Dendritic cell treated with granulocyte-macrophage colony-stimulating factor and Interleukin-4, amounts not matched to agents 40 ng/mL and 50 ng/mL, for 4 days (primary cell): ENCODE data around the gene BASP1.
A peak's percentile ranks its signal among the peaks of the same experiment; 100 is the strongest.

Experiments used
- H3K27ac Mint-ChIP-seq: one replicate; pipeline ENCODE4 v1.8.0; 2022; ENCODE audit warnings: mild to moderate bottlenecking, mixed read lengths
- H3K27me3 Mint-ChIP-seq: one replicate; pipeline ENCODE4 v1.8.0; 2022; ENCODE audit warnings: mild to moderate bottlenecking, mixed read lengths
- H3K36me3 Mint-ChIP-seq: one replicate; pipeline ENCODE4 v1.8.0; 2022; ENCODE audit warnings: low read depth, mixed read lengths
- H3K4me1 Mint-ChIP-seq: one replicate; pipeline ENCODE4 v1.8.0; 2022; ENCODE audit warnings: low read depth, mixed read lengths
- H3K4me3 Mint-ChIP-seq: one replicate; pipeline ENCODE4 v1.8.0; 2022; ENCODE audit warnings: mild to moderate bottlenecking, moderate library complexity, mixed read lengths
- H3K9me3 Mint-ChIP-seq: one replicate; pipeline ENCODE4 v1.8.0; 2022; ENCODE audit warnings: mixed read lengths
- intact Hi-C: fragments of 100-400 bp; cut with micrococcal nuclease; formaldehyde crosslinking; loops from one replicate; pipeline ENCODE4 v1.15.0; 2022

The BASP1 gene

DNA sequence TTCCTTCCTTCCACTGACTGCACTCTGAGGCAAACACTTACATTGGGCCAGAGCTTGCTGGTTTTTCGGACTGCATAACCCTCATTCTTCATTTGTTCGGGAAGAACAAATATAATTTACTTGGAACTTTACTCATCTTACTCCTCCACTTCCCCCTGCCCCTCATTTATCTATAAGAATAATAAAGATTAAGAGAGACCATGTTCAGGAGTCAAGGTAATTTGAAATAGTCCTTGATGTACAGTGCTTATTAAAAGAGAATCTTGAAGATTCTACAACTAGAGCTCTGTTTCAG is 65.6 kb downstream of the BASP1 start:
- Mint-ChIP-seq H3K4me3 (no peak overlapping the region), H3K9me3 (peaks cover 9% of the 10 kb centered on the region), H3K27me3 (peaks cover 2% of the 10 kb centered on the region), H3K27ac (peak overlapping the region; percentile 19), H3K36me3 (no peaks in the 10 kb centered on the region), H3K4me1 (peaks cover 10% of the 10 kb centered on the region)
- intact Hi-C loops: loop anchor here (5.0 kb wide), 1 partner anchor 34 kb away; no protein-coding TSS in a partner anchor

DNA sequence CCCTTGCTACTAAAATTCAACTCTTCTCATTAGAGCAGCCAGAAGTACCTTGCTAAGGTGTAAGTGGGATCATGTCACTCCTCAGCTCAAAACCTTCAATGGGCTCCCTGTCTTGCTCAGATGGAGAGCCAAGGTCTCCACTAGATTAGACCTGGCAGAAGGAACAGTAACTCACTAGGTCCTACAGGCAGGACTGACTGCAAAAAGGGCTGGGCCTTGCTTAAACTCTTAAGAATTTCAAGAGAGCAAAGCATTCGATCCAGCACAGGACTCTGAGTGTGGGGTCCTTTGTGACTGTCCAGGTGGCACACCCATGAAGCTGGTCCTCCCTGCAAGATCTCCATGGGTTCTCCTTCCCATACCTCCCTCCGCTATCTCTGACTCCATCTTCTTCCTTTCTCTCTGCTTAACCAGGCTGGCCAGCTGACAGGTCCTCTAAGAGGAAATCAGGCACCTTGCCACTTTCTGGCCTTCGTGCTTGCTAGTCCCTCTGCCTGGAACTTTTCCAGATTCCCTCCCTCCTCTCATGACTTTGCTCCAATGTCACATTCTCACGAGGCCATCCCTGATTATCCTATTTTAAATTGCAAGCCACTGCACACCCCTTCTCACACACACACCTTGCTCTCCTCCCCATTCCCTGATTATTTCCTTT is 70.2 kb downstream of the BASP1 start:
- no peak overlapping the region for H3K4me3 Mint-ChIP-seq
- H3K9me3 Mint-ChIP-seq: peaks cover 8% of the 10 kb centered on the region
- no peaks in the 10 kb centered on the region for H3K36me3 Mint-ChIP-seq
- H3K27me3 Mint-ChIP-seq: peaks cover 9% of the 10 kb centered on the region
- H3K4me1 Mint-ChIP-seq: peaks cover 6% of the 10 kb centered on the region
- intact Hi-C loops: no loop called here
- no peak overlapping the region for H3K27ac Mint-ChIP-seq

DNA sequence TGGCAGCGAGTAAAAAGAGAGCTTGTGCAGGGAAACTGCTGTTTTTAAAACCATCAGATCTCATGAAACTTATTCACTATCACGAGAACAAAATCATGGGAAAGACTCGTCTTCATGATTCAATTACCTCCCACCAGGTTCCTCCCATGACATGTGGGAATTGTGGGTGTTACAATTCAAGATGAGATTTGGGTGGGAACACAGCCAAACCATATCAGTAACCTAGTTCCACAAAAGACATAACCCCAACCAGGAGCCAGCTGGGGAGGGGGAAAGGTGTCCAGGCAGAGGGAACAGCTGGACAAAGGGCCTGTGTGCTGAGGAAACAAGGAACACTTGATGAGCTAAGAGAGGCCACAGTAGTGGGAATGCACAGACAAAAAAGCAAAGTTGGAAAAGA is 71.1 kb downstream of the BASP1 start:
- no peak overlapping the region for H3K27ac Mint-ChIP-seq

DNA sequence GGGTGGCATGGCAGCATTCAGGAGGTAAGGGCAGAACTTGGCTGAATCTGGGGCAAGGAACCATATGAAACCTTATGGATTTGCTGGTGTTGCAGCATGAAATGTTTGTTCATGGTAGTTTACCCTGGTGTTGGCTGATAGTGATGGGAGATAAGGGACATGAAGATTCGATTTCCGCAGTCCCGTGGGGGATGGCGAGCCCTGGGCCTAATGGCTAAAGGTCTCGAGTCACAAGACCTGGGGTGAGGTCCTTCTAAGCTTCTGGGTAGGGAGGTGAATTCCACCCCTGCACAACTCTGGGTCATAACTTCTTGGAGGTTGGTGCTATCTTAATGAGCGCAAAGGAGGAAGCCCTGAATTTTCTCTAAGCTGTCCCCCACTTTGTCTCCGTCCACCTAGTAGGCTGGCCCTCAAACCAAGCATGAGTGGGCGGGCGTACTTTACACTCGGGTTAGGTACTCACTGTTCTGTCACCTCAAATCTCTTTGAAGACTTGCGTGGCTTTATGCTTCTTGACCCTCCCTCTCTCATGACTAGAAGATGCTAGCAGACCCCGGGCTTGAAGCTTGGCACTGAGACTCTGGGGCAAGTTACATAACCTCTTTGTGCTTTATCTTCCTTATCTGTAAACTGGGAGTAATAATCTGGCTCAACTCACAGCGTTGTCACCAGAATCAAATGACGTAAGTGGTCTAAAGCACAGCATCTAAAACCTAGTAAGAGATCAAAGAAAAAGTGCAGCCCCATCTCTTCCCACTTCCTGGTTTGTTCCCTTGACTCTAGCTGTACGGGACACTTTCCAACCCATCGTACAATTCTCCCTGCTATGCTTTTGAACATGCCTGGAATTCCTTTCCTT is 72.5 kb downstream of the BASP1 start:
- no peak overlapping the region for H3K27ac Mint-ChIP-seq
- H3K9me3 Mint-ChIP-seq: no peaks in the 10 kb centered on the region
- intact Hi-C loops: no loop called here
- H3K4me3 Mint-ChIP-seq: no peak overlapping the region
- H3K36me3 Mint-ChIP-seq: no peaks in the 10 kb centered on the region
- peaks cover 9% of the 10 kb centered on the region for H3K27me3 Mint-ChIP-seq
- no peaks in the 10 kb centered on the region for H3K4me1 Mint-ChIP-seq

More for the DNA sequence above, 71.1 kb downstream of the BASP1 start:
- H3K27me3 Mint-ChIP-seq: peaks cover 9% of the 10 kb centered on the region
- no peak overlapping the region for H3K4me3 Mint-ChIP-seq
- intact Hi-C loops: no loop called here
- H3K36me3 Mint-ChIP-seq: no peaks in the 10 kb centered on the region
- H3K4me1 Mint-ChIP-seq: no peaks in the 10 kb centered on the region
- H3K9me3 Mint-ChIP-seq: no peaks in the 10 kb centered on the region

DNA sequence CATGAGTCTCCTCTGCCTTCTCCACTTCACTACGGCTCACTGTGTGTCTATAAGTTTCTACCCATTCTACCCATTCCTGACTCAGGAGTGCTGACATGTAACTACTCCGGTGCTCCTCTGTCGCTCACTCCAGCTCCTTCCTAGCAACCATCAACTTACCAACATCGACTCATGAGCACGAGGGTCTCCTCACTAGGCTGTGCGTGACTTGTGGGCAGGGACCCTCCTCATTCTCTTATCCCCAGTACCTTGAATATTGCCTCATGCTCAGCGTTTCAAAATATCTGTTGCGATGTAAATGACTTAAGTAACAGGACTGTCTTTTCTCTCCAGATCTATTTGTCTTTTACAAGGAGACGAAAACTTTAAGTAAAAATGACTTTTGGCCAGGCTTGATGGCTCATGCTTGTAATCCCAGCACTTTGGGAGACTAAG is 73.1 kb downstream of the BASP1 start:
- Mint-ChIP-seq H3K27me3 (peaks cover 12% of the 10 kb centered on the region), H3K4me3 (no peak overlapping the region), H3K36me3 (no peaks in the 10 kb centered on the region), H3K9me3 (no peaks in the 10 kb centered on the region), H3K27ac (no peak overlapping the region), H3K4me1 (no peaks in the 10 kb centered on the region)
- intact Hi-C loops: no loop called here

DNA sequence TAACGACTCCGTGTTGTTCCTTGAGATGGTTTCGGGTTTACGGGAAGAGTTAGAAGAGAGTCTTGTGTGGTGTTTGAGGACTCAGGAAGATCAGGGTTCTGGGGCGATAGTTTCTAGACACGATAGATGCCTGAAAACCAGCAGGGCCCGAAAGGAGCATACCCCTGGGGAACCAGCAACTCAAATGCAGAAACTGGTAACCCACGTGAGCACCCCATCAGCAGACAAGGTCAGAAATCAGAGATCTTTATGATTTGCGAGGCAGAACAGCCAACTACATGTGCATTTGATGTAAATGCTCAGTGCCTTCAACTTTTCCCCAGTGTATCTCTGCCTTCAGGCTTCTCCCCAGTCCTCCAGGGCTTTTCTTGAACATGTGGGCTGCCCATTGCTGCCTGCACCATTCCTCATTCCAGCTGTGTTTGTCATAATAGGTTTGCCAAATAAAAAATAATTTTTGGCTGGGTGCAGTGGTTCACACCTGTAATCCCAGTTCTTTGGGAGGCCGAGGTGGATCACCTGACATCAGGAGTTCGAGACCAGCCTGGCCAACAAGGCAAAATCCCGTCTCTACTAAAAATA is 75.1 kb downstream of the BASP1 start:
- intact Hi-C loops: no loop called here
- Mint-ChIP-seq H3K9me3 (no peaks in the 10 kb centered on the region), H3K4me1 (no peaks in the 10 kb centered on the region), H3K4me3 (no peak overlapping the region), H3K36me3 (no peaks in the 10 kb centered on the region), H3K27me3 (peaks cover 12% of the 10 kb centered on the region), H3K27ac (no peak overlapping the region)

DNA sequence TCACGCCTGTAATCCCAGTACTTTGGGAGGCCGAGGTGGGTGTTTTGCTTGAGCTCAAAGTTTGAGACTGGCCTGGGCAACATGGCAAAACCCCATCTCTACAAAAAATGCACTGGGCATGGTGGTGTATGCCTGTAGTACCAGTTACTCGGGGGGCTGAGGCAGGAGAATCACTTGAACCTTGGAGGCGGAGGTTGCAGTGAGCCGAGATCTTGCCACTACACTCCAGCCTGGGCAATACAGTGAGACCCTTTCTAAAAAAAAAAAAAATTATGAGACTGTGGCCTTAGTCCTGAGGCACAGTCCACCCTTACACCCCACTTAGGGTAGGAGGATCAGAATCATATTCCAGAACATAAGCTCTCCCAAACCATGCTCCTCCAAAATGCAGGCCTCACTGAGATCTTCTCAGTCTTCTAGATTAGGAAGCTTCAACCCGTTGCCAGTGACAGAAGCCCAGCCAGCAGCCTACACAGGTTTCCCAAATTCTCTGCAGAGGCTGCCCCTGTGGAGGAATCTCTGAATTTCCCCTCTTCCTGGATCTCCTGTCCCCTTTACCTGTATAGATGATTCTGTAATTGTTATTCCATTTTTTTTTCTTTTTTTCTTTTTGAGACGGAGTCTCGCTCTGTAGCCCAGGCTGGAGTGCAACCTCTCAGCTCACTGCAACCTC is 77.3 kb downstream of the BASP1 start:
- Mint-ChIP-seq H3K27me3 (peaks cover 8% of the 10 kb centered on the region), H3K9me3 (no peaks in the 10 kb centered on the region), H3K27ac (no peak overlapping the region), H3K4me3 (no peak overlapping the region), H3K36me3 (no peaks in the 10 kb centered on the region), H3K4me1 (peaks cover 6% of the 10 kb centered on the region)
- intact Hi-C loops: no loop called here

DNA sequence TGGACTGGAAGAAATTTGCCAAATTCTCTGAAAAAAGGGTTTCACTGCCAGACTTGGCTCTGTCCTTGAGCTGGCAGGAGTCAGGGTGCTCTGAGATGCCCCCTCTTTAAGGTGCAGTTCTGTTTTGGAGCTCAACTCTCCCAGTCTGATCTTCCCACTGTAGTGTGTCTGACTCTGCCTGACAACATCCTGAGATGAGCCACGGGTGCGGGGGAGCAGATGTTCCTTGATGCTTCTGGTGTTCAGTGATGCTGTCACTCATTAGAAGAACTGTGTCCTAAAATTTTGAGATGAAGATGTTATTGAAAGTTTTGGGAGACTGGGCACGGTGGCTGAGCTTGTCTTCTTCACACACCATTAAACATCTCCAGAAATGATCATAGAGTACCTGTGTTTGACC is 78.2 kb downstream of the BASP1 start:
- Mint-ChIP-seq H3K9me3 (no peaks in the 10 kb centered on the region), H3K27me3 (peaks cover 6% of the 10 kb centered on the region), H3K27ac (no peak overlapping the region), H3K4me1 (peaks cover 6% of the 10 kb centered on the region), H3K36me3 (no peaks in the 10 kb centered on the region), H3K4me3 (no peak overlapping the region)
- intact Hi-C loops: no loop called here

DNA sequence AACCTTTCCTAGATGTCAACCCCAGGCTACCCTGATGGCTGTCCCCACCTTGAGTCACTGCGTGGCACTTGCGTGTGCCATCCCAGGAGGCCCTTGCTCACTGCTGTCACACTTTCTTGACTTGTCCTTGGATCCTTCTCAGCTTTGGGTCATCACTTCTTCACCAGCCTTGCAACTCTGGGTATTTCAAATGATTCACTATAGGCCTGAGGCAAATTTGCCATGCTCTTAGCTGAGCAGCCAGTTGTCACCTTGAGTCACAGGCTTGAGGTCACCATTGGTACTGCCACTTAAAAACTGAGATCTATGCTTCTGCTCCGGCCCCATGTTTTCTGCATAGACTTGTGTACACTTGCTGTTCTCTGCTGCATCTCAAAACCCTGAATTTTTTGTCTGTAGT is 84.7 kb downstream of the BASP1 start:
- Mint-ChIP-seq H3K9me3 (no peaks in the 10 kb centered on the region), H3K27ac (no peak overlapping the region), H3K36me3 (no peaks in the 10 kb centered on the region), H3K4me1 (peaks cover 29% of the 10 kb centered on the region), H3K4me3 (no peak overlapping the region), H3K27me3 (peaks cover 25% of the 10 kb centered on the region)
- intact Hi-C loops: no loop called here

DNA sequence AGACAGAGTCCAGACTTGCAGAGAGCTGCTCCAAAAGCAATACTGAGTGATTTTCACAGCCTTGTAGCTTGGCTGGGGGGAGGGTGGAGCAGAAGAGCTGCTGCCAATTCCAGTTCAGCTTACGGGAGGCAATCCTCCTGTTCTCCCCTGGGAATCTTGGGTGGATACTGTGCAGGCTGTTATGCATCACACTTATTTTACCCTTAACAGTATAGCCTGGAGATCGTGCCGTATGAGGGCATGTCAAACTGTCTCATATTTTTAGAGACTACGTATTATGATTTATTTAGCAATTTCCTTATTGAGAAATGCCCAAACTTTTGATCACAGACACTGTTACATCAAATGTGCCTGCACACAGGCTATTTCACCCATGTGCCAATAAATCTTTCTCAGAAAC is 85.2 kb downstream of the BASP1 start:
- intact Hi-C loops: no loop called here
- Mint-ChIP-seq H3K9me3 (no peaks in the 10 kb centered on the region), H3K4me1 (peaks cover 29% of the 10 kb centered on the region), H3K27me3 (peaks cover 27% of the 10 kb centered on the region), H3K4me3 (no peak overlapping the region), H3K36me3 (no peaks in the 10 kb centered on the region), H3K27ac (no peak overlapping the region)

DNA sequence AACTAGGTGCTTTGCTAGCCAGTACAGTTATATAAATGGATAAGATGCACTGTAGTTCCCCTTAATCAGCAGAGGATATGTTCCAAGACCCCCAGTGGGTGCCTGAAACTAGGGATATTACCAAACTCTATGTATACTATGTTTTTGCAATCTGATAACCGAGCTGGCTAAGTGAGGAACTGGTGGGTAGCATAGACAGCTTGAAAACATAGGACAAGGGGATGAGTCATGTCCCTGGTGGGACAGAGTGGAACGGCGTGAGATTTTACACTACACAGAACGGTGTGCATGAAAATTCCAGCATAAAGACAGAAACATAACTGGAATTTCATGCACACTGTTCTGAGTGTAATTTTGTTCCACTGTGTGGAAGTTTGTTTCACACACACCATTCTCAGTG is 86.9 kb downstream of the BASP1 start:
- Mint-ChIP-seq H3K27ac (no peak overlapping the region), H3K27me3 (peaks cover 29% of the 10 kb centered on the region), H3K36me3 (no peaks in the 10 kb centered on the region), H3K4me1 (peaks cover 24% of the 10 kb centered on the region), H3K9me3 (no peaks in the 10 kb centered on the region), H3K4me3 (no peak overlapping the region)
- intact Hi-C loops: no loop called here

DNA sequence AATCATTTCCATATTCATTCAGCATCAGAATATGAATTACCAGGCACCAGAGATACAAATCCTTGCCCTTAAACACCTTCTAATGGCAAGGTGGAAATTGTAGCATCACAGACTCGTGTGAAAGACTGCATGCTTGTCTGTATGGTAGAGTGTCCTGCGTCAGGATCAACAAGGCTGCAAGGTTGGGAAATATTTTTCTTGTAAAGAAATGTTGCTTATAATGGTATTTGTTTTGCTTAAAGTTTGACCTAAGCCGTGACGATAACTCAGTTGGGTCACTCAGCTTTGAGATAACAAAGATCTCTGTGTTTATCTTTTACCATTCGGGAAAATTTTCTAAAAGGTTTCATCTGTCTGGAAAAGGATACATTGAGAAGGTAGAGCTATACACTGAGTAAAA is 87.6 kb downstream of the BASP1 start:
- Mint-ChIP-seq H3K4me1 (peaks cover 24% of the 10 kb centered on the region), H3K4me3 (no peak overlapping the region), H3K36me3 (no peaks in the 10 kb centered on the region), H3K27ac (no peak overlapping the region), H3K27me3 (peaks cover 31% of the 10 kb centered on the region), H3K9me3 (no peaks in the 10 kb centered on the region)
- intact Hi-C loops: no loop called here

DNA sequence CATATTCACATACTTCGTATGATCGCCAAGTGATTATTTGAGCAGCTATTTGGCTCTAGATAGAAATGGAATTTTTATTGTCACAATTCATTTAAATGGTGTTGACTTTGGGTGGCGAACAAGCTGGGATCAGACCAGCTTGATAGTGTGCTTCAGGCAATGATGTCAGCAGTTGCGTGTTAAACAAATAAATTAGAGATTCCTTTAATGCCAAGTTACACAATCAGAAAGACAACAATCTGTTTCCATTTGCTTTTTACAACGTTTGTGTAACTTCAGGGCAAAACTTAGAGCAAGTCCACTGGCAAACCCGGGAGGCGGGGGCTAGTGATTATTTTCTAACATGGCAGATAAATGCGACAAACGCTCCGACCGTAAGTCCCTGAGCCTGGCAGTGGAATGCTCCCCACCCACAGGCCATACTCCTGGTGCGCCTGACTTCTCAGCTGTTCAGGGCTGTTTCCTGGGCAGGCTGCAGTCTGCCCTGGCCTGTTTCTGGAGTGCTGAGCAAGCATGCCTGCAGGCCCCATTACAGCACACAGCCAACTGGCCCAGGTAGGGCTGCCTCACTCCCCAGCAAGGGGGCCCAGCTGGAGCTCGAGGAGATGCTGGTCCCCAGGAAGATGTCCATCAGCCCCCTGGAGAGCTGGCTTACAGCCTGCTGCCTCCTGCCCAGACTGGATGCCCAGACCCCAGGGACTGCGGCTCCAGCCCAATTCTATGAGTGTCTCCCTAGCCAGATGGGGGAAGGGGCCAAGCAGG is 88.7 kb downstream of the BASP1 start:
- no peak overlapping the region for H3K27ac Mint-ChIP-seq
- intact Hi-C loops: no loop called here
- H3K9me3 Mint-ChIP-seq: no peaks in the 10 kb centered on the region
- H3K27me3 Mint-ChIP-seq: peaks cover 31% of the 10 kb centered on the region
- H3K36me3 Mint-ChIP-seq: no peaks in the 10 kb centered on the region
- no peak overlapping the region for H3K4me3 Mint-ChIP-seq
- H3K4me1 Mint-ChIP-seq: peaks cover 24% of the 10 kb centered on the region
